Fibroblast of pulmonary artery (primary cell): ENCODE measurements around the gene RNF187.

Experiments used
- DNase-seq: peaks from one replicate; pipeline ENCODE4 v3.0.0-alpha.2; 2010; ENCODE audit warnings: low read depth
- H3K4me3 ChIP-seq: replicated peaks from 2 replicates; pipeline ENCODE4 v1.5.1; 2011; ENCODE audit warnings: low read depth, mild to moderate bottlenecking, control low read depth, low read length, moderate library complexity
- TF ChIP-seq, protein P1 (sequence below): IDR thresholded peaks from 2 replicates; pipeline ENCODE4 v1.5.1; 2011; ENCODE audit warnings: mild to moderate bottlenecking, control low read depth, low read length, inconsistent platforms; ENCODE audit errors: missing control alignments

Gene RNF187

DNA sequence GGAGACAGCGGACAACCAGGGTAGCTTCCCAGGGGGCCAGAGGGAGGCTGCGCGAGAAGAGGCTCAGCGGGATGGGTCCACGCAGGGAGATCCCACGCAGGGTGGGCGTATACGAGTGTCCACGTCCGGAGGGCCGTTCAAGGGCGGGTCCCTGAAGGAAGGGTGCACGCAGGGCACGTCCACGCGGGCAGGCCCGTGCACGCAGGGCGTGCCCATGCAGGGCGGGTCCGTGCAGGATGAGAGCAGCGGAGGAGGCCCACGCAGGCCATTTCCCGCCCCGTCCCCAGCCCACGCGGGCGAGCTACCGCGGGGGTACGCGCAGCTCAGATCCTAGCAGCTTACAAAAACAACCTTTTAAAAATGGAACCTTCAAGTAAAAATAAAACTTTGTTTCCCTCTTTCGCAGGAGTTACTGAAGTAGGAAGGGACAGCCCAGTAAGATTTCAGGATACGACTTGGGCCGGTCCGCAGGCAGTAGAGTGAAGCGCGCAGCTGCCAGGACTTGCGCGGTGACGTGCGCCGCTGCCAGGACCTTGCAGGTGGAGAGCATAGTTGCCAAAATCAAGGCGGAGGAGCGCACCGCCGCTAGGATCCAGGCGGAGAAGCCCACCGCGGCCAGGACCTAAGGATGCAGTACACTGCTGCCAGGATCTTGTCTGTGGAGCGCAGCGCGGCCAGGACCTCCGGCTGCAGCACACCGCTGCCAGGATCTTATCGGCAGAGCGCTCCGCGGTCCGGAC is 416 bp upstream of the RNF187 start:
- peak overlapping the region; percentile 88 for H3K4me3 ChIP-seq
- DNase-seq: peak; percentile 92
- TF ChIP-seq, protein P1, sequence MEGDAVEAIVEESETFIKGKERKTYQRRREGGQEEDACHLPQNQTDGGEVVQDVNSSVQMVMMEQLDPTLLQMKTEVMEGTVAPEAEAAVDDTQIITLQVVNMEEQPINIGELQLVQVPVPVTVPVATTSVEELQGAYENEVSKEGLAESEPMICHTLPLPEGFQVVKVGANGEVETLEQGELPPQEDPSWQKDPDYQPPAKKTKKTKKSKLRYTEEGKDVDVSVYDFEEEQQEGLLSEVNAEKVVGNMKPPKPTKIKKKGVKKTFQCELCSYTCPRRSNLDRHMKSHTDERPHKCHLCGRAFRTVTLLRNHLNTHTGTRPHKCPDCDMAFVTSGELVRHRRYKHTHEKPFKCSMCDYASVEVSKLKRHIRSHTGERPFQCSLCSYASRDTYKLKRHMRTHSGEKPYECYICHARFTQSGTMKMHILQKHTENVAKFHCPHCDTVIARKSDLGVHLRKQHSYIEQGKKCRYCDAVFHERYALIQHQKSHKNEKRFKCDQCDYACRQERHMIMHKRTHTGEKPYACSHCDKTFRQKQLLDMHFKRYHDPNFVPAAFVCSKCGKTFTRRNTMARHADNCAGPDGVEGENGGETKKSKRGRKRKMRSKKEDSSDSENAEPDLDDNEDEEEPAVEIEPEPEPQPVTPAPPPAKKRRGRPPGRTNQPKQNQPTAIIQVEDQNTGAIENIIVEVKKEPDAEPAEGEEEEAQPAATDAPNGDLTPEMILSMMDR: no peak

DNA sequence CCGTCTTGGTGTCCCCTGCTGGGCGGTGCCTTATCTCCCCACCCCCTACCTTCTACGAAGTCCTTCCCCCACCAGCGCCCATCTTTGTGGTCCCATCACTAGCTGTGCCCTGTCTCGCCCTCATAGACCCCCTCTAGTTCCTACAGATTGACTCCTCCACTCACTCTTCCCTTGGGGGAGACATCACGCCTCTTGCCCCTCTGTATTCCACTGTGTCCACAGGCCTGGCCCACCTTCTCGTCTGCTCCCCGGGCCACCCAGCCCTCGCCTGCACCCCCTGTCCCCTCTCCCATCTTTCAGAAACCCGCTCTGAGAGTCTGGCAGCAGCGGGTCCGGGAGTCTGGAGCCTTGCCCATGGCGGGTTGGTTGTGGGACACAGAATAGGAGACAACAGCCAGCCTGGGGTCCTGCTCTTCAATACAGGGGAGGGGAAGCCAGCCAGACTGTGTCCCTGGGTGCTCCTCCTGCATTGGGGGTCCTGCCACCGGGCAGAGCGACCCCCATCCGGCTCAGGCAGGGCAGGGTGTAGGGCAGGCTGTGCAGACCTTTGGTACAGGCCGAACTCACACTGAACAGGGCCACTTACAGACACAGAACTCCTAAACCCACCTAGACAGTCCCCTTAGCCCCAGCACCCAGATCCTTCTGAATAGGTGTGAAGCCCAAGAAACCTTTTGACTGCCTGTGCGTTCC is 1.1 kb downstream of the RNF187 start:
- no peak for DNase-seq
- peak overlapping the region; percentile 88 for H3K4me3 ChIP-seq
- TF ChIP-seq, protein P1: no peak

DNA sequence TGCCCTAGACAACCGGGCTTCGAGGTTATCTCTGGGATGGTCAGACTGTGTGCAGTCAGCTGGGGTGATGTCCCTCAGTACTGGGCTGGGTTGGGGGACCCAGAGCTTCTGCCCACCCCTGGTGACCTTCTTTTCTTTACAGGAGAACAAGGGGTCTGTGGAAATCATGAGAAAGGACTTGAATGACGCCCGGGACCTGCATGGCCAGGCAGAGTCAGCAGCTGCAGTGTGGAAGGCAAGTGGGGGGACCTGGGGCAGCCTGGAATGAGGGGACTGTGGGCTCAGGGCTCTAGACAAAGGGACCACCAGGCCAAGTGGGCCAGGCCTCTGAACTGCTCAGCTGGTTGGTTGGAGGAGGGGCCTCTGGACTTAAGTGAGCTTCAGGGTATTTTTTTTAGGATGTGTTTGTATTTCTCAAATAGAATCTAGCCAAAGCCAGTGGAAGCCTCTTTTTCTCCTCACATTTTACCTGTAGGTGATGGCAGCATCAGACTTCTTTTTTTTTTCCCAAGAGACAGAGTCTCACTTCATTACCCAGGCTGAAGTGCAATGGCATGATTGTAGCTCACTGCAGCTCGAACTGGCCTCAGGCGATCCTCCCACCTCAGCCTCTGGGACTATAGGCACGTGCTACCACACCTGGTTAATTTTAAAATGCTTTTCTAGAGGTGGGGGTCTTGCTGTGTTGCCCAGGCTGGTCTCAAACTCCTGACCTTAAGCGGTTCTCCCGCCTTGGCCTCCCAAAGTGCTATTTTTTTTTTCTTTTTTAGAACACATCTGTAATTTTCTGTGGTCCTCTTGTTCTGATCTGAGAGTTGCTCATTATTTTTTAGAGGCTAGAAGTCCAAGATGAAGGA is 1.9 kb downstream of the RNF187 start:
- H3K4me3 ChIP-seq: peak overlapping the region; percentile 88
- TF ChIP-seq, protein P1: no peak
- DNase-seq: no peak

DNA sequence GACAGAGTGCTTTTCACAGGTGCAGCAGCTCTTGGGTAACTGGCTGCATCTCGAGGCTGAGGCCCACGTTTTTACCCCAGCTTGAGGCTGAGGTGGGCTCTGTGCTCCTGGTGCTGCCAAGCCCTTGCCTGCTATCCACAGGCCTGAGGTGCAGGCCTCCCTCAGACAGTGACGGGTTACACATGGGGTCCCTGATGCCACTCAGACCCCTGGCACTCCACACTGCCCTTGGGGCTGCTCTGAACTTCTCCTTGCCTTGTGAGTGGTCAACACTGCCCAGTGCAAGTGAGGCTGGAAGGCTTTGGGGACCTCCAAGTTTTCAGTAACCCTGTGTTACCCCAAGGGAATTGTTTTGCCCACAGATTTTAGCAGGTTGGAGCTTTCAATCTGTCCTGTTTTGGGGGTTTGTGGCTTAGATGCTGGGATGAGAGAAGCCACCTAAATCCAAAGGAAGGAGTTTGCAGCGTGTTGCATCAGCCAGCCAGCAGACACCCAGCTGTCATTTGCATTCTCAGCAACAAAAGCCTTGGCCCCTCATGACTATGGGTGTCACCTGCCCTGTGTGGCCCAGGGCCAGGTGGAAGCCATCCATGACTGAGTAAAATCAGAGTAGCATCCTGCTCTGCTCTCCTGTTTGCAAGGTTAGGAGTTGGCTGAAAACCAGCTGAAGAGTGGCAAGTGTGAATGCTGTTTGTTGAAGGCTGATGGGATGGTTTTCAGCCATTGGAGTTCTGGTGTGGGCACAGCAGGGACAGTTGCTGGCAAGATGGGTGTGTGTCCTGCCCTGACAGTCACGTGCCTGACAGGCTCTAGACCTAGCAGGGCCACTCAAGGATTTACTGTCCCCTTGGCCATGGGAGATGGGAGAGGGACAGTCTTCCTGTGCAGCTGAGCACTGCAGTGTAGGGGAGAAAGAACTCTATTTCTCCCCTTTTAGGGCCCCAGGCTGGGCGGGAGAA is 3.2 kb downstream of the RNF187 start:
- DNase-seq: peak; percentile 27

DNA sequence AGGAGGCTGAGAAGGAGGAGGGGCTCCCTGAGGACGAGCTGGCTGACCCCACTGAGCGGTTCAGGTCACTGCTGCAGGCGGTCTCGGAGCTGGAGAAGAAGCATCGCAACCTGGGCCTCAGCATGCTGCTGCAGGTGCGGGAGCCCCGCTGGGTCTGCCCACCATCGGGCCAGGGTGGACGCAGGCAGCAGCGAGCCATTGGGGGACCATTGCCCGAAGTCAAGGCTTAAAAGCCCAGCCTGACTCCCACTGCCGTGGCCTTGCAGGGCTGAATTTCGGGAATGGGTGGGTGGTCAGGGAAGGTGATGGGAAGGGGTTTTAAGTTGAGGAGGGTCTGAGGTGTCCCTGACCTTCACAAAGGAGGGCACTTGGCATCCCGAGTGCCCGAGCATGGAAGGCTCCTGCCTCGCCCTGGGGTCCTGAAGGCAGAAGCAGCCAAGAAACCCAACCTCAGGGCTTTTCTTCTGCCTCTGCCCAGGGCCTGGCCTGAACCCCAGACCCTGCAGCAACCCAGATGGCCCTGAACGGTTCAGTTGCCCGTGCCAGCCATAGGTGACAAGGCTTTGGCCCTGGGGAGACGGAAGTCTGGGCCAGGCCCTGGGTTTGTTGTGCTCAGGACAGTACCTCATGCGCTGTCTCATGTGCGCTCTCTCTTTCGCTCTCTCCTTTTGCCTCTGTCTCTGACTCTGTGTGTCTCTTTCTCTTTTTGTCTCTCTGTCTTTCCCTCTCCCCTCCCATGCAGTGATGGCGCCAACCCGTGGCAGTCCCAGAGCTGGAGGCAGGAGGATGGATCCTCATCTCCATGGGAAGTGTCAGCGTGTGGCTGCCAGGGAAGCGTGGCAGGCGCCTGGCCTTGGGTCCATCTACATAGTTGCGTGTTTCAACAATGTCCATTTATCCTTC is 6.2 kb downstream of the RNF187 start:
- H3K4me3 ChIP-seq: no peak overlapping the region
- TF ChIP-seq, protein P1: no peak
- no peak for DNase-seq

More for the DNA sequence above, 3.2 kb downstream of the RNF187 start:
- TF ChIP-seq, protein P1: no peak
- no peak overlapping the region for H3K4me3 ChIP-seq
